DND-41 (cell line): ENCODE results near the gene TXNDC16.

Source experiments
- ATAC-seq: fragments of 200-7000 bp; cut with Tn5 transposase; 3 replicates; pipeline ENCODE4 v1.9.1; 2021; ENCODE audit warnings: low read depth; ENCODE audit not compliant: insufficient read depth
- DNase-seq: peaks from one replicate; pipeline ENCODE4 v3.0.0-alpha.2; 2020
- H2AFZ ChIP-seq: 2 replicates; pipeline ENCODE4 v1.6.0; 2012; ENCODE audit warnings: low read depth, low read length
- H3K27ac ChIP-seq: 2 replicates; pipeline ENCODE4 v1.5.1; 2012; ENCODE audit warnings: low read length, inconsistent platforms
- H3K27me3 ChIP-seq: fragments of 200-600 bp; sonication (generic); 2 replicates; pipeline ENCODE4 v1.6.0; 2012; ENCODE audit warnings: low read length, mild to moderate bottlenecking, inconsistent platforms; ENCODE audit not compliant: insufficient read depth, poor library complexity
- H3K36me3 ChIP-seq: 2 replicates; pipeline ENCODE4 v1.5.1; 2012; ENCODE audit warnings: low read length, inconsistent platforms; ENCODE audit not compliant: insufficient read depth
- H3K4me1 ChIP-seq: 2 replicates; pipeline ENCODE4 v1.5.1; 2012; ENCODE audit warnings: mild to moderate bottlenecking, low read length; ENCODE audit not compliant: insufficient read depth
- H3K4me2 ChIP-seq: 2 replicates; pipeline ENCODE4 v1.6.0; 2012; ENCODE audit warnings: mild to moderate bottlenecking, moderate library complexity, low read length, inconsistent platforms; ENCODE audit not compliant: insufficient read depth
- H3K4me3 ChIP-seq, 2 experiments: fragments of 200-600 bp in 1 of 2; shearing (Covaris generic) in 1 of 2; 2 replicates each; pipeline ENCODE4 v1.5.1; 2012 to 2016; ENCODE audit warnings: inconsistent platforms in 2 of 2, low read length in 2 of 2, mild to moderate bottlenecking in 2 of 2, low read depth in 1 of 2, moderate library complexity in 1 of 2
- H3K79me2 ChIP-seq: 2 replicates; pipeline ENCODE4 v1.6.0; 2012; ENCODE audit warnings: low read length, inconsistent platforms; ENCODE audit not compliant: insufficient read depth
- H3K9ac ChIP-seq: 2 replicates; pipeline ENCODE4 v1.6.0; 2012; ENCODE audit warnings: low read depth, mild to moderate bottlenecking, inconsistent platforms, low read length, moderate library complexity
- H3K9me3 ChIP-seq: 2 replicates; pipeline ENCODE4 v1.5.1; 2012; ENCODE audit warnings: low read length, moderate library complexity, mild to moderate bottlenecking, inconsistent platforms; ENCODE audit not compliant: insufficient read depth, severe bottlenecking
- H4K20me1 ChIP-seq: 2 replicates; pipeline ENCODE4 v1.6.0; 2012; ENCODE audit warnings: low read length; ENCODE audit not compliant: insufficient read depth
- CTCF ChIP-seq: IDR thresholded peaks from 2 replicates; pipeline ENCODE4 v1.5.1; 2012; ENCODE audit warnings: borderline replicate concordance, low read length, moderate library complexity, mild to moderate bottlenecking; ENCODE audit not compliant: poor library complexity, severe bottlenecking; ENCODE audit errors: extremely low read depth
- EZH2 ChIP-seq: IDR thresholded peaks from 3 replicates; pipeline ENCODE4 v1.6.1; 2012; ENCODE audit warnings: borderline replicate concordance, low read depth, mild to moderate bottlenecking, moderate library complexity, low read length, inconsistent platforms; ENCODE audit not compliant: severe bottlenecking

TXNDC16 gene

DNA sequence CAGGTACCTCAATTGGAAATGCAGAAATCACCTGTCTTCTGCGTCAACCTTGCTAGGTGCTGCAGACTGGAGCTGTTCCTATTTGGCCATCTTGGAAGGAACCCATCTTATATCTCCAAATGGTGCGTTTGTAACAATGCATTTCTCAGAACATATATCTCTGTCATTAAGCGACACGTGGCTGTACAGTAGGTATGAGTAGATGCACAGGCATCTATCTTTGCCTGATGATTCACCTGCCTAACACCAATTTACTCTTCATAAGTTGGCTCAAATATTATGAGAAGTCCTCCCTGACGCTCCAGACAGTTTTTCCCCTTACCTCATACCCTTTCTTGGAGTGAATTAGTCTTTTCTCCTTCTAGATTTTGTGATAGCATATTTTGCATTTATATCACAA is 44.6 kb upstream of the TXNDC16 start:
- no peak for TF ChIP-seq CTCF
- TF ChIP-seq EZH2: no peak
- no peak overlapping the region for H2AFZ ChIP-seq
- DNase-seq: no peak
- no peaks in the 10 kb centered on the region for H3K27me3 ChIP-seq
- H3K9ac ChIP-seq: no peak overlapping the region
- H3K9me3 ChIP-seq: no peaks in the 10 kb centered on the region
- H4K20me1 ChIP-seq: no peaks in the 10 kb centered on the region
- no peak overlapping the region for H3K4me2 ChIP-seq
- no peak for ATAC-seq
- H3K79me2 ChIP-seq: no peaks in the 10 kb centered on the region
- no peak overlapping the region for H3K4me3 ChIP-seq
- no peaks in the 10 kb centered on the region for H3K36me3 ChIP-seq
- H3K4me1 ChIP-seq: no peaks in the 10 kb centered on the region
- no peak overlapping the region for H3K27ac ChIP-seq

GRCh38 chr14:52596320-52596719 is 44.0 kb upstream of the TXNDC16 start:
- no peak overlapping the region for H3K4me3 ChIP-seq
- DNase-seq (no peak), ATAC-seq (no peak)

GRCh38 chr14:52590318-52590717 is 38.0 kb upstream of the TXNDC16 start:
- no peak overlapping the region for H3K4me3 ChIP-seq
- H3K36me3 ChIP-seq: no peaks in the 10 kb centered on the region
- H3K4me1 ChIP-seq: no peaks in the 10 kb centered on the region
- no peak overlapping the region for H3K9ac ChIP-seq
- no peaks in the 10 kb centered on the region for H3K79me2 ChIP-seq
- no peak for ATAC-seq
- no peak for DNase-seq
- H3K27me3 ChIP-seq: no peaks in the 10 kb centered on the region
- no peaks in the 10 kb centered on the region for H3K9me3 ChIP-seq
- no peak overlapping the region for H2AFZ ChIP-seq
- no peaks in the 10 kb centered on the region for H4K20me1 ChIP-seq
- H3K4me2 ChIP-seq: no peak overlapping the region
- TF ChIP-seq CTCF: no peak
- TF ChIP-seq EZH2: no peak
- H3K27ac ChIP-seq: no peak overlapping the region

More at GRCh38 chr14:52596320-52596719, 44.0 kb upstream of the TXNDC16 start:
- Histone ChIP-seq H2AFZ (no peak overlapping the region), H3K4me2 (no peak overlapping the region), H3K27me3 (no peaks in the 10 kb centered on the region), H3K9ac (no peak overlapping the region), H3K9me3 (no peaks in the 10 kb centered on the region), H4K20me1 (no peaks in the 10 kb centered on the region), H3K27ac (no peak overlapping the region), H3K36me3 (no peaks in the 10 kb centered on the region), H3K4me1 (no peaks in the 10 kb centered on the region), H3K79me2 (no peaks in the 10 kb centered on the region)
- no peak for TF ChIP-seq CTCF
- no peak for TF ChIP-seq EZH2

- ATAC-seq (no peak), DNase-seq (no peak)
- Histone ChIP-seq H3K9ac (no peak overlapping the region), H3K36me3 (no peaks in the 10 kb centered on the region), H2AFZ (no peak overlapping the region), H3K4me1 (no peaks in the 10 kb centered on the region), H3K27me3 (no peaks in the 10 kb centered on the region), H3K9me3 (no peaks in the 10 kb centered on the region), H3K79me2 (no peaks in the 10 kb centered on the region), H4K20me1 (no peaks in the 10 kb centered on the region), H3K4me2 (no peak overlapping the region), H3K27ac (no peak overlapping the region), H3K4me3 (no peak overlapping the region)
- TF ChIP-seq EZH2 (no peak), CTCF (no peak)
Observed at GRCh38 chr14:52589646-52590045, 37.3 kb upstream of the TXNDC16 start.
